Caki2 (cell line): ENCODE data around the gene LEKR1. TPM values are rescaled to one million over a fixed set of nuclear protein-coding genes. Genes with fewer than 3 reads are reported as not detected.

ENCODE experiments used
- DNase-seq: peaks from one replicate; pipeline ENCODE4 v3.0.0-alpha.2; 2015; ENCODE audit warnings: low read depth
- in situ Hi-C: cut with HindIII; loops from 2 replicates; pipeline ENCODE4 v1.10.0; 2016; ENCODE audit warnings: low sequenced_read_pairs, low pct_unique_long_range_greater_than_20kb, mixed read lengths
- total RNA-seq: library from RNA; depleted of rRNA; stranded (reverse); fragments of >200 nt; shearing (Covaris generic); gene quantifications from 2 replicates; pipeline ENCODE4 v1.2.3, GENCODE V29; 2014; ENCODE audit warnings: low replicate concordance

Gene LEKR1
- total RNA-seq, 1 experiment from 2014 or later = not detected

DNA sequence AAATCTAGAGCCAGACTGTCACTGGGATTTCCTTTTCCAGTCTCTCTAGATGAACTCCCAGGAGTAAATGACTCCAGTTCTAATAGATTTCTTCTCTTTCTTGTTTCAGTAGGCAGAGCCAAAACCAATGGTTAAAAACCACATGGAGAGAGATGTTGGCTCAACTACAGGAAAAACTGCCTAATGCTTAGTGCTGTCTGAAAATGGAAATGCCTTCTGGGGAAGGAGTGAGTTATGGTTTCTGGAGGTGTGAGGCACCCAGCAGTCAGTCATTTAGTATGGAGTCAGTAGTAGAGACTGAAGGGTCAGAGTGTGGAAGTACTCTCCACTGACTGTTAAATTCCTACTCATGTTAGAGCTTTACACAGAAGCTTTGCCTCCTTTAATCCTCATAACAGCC is 197.1 kb downstream of the LEKR1 start:
- DNase-seq = no peak
- in situ Hi-C loops = no loop called here

GRCh38 chr3:157026091-157026490 is 199.9 kb downstream of the LEKR1 start:
- in situ Hi-C loops = no loop called here
- no peak for DNase-seq

GRCh38 chr3:157027861-157028745 is 201.9 kb downstream of the LEKR1 start:
- DNase-seq = no peak
- in situ Hi-C loops = no loop called here

DNA sequence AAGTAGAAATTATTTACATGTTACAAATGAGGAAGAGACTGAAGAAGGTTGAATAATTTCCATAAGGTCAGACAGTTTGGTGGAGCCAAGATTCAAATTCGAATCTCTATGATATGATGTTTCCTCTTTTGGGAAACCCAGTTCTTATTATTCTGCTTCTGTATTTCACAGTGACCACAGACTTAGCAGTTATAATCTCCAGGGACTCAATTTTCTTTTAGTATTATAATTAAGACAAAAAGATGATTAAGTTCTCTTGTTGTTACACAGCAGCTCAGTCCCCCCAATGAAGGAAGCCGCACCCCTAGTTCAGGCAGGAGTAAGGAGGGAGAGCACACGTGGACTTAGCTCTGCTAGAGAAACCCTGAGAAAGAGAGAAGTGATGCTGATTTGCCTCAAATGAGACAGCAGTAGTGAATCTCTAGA is 203.2 kb downstream of the LEKR1 start:
- in situ Hi-C loops = no loop called here
- DNase-seq = no peak

- in situ Hi-C loops = no loop called here
- no peak for DNase-seq
These were observed 204.6 kb downstream of the LEKR1 start for GRCh38 chr3:157030712-157031111.

DNA sequence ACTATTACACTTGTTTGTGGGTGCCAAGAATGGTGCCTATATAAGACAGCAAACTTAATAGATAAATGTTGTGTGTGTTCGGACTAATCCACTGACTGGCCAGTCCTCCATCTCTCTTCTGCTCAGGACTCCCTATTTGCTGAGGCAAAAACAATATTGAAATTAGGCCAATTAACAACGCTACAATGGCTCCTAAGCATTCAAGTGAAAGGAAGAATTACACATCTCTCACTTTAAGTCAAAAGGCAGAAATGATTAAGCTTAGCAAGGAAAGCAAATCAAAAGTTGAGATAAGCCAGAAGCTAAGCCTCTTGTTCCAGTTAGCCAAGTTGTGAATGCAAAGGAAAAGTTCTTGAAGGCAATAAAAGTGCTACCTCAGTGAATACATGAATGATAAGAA is 206.8 kb downstream of the LEKR1 start:
- in situ Hi-C loops = no loop called here
- DNase-seq = no peak

DNA sequence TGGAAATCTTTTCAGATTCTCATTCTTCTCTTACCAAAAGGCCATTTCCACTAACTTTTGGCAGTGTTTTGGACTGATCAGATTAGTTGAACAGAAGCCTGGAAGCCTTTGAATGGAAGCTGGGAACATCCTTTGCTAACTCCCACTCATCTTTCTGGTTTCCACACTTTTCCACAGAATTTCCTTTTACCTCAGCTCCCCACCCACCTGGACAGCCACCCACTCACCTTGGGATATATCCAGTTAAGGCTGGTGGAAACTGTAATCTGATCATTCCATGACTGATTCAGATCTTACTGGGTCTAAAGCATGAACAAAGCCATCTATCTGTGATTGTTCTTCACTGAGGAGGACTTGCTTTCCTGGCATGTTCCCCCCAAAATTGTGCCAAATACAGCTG is 214.3 kb downstream of the LEKR1 start:
- no peak for DNase-seq
- in situ Hi-C loops = no loop called here

GRCh38 chr3:157042226-157042625 is 216.1 kb downstream of the LEKR1 start:
- no peak for DNase-seq
- in situ Hi-C loops = no loop called here

DNA sequence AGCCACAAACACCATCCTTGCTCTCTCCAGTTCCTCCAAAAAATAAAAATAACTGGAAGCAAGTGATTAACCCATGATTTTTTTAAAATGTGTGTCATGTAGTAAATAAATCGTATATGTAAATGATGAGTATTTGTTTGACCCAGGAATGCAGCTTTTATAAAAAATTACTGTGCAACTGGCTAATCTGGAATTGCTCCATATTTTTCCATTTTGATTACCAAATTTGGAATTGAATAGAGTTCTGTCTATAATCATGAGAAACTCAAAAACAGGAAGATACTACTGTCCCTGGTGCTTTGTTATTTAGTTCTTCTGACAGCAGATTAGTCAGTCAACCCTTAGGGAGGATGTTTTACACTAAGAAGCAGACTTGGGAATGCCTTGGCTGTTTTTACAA is 217.6 kb downstream of the LEKR1 start:
- in situ Hi-C loops = no loop called here
- no peak for DNase-seq

DNA sequence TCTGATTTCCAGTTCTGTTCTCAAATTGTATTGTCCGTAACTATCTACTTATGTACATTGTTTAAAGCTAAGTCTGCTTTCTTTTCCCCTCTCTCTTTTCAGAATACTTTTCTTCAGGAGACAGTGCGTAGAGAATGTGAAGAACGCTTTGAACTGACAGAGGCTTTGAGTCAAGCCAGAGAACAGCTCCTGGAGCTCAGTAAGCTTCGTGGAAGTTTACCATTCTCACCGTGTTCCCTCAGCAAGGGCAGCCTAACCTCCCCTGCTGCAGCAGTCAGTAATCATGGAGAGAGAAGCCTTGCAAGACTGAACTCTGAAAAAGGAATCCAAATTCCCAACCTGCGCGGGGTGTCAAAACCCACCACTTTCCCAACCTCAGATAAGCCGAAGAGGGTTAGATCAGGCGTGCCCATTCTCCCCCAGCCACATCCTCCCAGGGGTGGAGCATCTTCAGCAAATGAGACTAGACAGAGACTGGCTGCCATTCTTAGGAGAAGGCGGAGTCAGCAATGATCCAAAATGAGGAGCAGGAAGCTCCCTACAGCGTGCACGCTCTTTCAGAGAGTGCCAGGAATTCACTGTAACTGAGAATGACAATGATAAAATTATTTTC is 219.2 kb downstream of the LEKR1 start:
- DNase-seq = no peak
- in situ Hi-C loops = no loop called here

DNA sequence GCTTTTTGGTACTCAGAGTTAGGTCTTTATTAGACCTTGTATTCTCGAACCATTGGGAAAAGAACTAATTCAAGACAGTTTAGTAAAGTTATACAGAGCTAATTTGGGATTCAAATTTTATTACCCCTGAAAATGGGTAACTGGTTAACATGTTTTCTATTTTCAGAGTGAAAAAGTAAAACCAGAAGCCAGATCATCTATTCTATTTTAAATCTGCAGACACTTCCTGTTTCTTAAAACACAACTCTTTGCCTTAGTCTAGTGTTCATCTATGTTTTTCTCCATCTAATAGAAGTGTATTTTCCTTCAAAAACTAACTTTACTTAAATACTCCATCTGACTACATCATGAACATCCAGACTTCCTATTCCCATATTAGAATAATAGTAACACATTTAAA is 220.4 kb downstream of the LEKR1 start:
- no peak for DNase-seq
- in situ Hi-C loops = no loop called here

GRCh38 chr3:157051055-157051454 is 224.9 kb downstream of the LEKR1 start:
- no peak for DNase-seq
- in situ Hi-C loops = no loop called here

DNA sequence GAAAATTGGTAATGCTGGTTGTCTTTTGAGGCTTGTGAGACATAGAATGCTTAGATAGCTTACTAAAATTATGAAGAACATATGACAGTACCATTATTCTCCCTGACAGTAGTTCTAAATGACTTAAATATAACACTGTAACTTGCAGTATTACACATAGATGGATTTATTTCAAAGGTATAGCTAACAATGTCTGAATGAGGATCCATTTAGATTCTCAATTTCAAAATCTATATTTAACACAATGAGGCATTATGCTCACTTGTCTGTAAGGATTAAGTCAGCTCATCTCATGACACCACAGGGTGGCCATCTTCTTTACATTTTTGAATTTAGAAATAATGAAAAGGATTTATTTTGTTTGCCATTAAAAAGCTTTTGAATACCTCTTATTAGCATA is 225.4 kb downstream of the LEKR1 start:
- in situ Hi-C loops = no loop called here

GRCh38 chr3:157056035-157056434 is 229.9 kb downstream of the LEKR1 start:
- in situ Hi-C loops = no loop called here
- DNase-seq = no peak

More for the DNA sequence above, 225.4 kb downstream of the LEKR1 start:
- no peak for DNase-seq

GRCh38 chr3:157058392-157059071 is 232.4 kb downstream of the LEKR1 start:
- in situ Hi-C loops = no loop called here
- DNase-seq = no peak

GRCh38 chr3:157059181-157059580 is 233.0 kb downstream of the LEKR1 start:
- no peak for DNase-seq
- in situ Hi-C loops = no loop called here

DNA sequence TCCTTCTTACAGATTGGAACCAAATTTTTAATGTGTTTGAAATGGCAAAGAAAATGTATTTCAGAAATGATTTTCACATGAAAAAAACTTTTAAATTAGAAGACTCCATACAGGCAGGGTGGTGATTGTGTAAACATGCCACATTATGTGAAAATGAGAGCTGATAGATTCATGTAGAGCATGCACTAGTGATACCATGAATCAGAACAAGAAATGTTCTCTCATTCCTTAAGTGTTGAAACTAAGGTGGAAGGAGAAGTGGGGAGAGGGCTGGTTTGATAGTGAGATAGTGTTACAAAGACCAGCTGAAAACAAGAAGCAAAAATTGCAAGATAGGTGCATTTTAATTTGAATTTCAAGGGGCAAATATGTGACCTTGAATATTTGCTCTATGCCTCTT is 233.5 kb downstream of the LEKR1 start:
- in situ Hi-C loops = no loop called here
- DNase-seq = no peak

DNA sequence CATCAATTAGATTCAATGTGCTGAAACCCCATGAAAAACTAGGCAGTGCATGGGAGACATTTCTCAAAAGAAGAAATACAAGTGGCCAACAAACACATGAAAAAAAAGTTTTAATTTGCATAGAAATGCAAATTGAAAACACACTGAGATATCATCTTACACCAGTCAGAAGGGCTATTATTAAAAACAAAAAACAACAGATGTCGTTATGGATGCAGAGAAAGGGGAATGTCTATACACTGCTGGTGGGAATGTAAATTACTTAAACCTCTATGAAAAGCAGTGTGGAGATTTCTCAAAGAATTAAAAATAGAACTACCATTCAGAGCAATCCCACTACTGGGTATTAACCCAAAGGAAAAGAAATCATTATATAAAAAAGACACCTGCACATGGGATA is 235.1 kb downstream of the LEKR1 start:
- in situ Hi-C loops = no loop called here
- no peak for DNase-seq

DNA sequence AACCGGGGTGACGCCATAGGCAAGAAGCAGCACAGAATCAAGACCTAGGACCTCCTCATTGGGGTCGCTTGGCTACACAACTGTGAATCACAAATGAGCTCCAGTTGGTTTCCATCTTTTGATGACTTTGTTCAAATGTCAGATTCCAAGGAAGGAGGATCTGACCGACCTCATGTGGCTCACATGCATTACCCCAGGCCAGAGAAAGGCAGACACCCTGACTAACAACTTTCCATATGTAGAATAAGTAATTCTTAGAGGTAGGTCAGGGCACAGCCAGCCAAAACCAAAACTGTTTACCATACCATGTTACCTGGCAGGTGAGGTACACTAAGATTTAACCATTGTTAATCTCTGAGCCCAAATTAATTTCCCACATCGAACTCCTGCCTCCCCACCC is 237.3 kb downstream of the LEKR1 start:
- no peak for DNase-seq

More for the DNA sequence above, 237.3 kb downstream of the LEKR1 start:
- in situ Hi-C loops = no loop called here
